GM12801 (cell line): ENCODE data around the gene PRSS22.

Experiments
- TF ChIP-seq, protein P1 (sequence below): IDR thresholded peaks from one replicate; pipeline ENCODE4 v1.5.1; 2011; ENCODE audit warnings: control low read depth; ENCODE audit not compliant: insufficient read length; ENCODE audit errors: extremely low read depth

Gene PRSS22

DNA sequence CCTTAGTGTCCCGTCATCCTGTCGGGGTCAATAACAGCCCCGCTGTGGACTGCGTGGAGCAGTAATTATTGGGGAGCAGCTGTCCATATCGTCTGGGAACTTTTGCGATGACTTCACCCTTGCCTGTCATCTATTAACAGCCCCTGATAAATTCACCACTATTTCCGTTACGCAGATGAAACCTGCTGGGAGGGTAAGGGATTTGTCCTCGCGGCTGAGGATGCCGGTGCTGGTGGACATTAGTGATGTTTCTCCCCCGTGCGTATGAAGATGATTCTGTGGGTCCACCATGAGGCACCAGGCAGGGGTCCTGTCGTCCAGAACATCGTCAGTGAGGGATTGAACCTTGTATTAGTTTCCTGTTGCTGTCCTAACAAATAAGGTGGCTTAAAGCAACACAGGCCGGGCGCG, 26.1 kb upstream of the PRSS22 start:
- TF ChIP-seq, protein P1, sequence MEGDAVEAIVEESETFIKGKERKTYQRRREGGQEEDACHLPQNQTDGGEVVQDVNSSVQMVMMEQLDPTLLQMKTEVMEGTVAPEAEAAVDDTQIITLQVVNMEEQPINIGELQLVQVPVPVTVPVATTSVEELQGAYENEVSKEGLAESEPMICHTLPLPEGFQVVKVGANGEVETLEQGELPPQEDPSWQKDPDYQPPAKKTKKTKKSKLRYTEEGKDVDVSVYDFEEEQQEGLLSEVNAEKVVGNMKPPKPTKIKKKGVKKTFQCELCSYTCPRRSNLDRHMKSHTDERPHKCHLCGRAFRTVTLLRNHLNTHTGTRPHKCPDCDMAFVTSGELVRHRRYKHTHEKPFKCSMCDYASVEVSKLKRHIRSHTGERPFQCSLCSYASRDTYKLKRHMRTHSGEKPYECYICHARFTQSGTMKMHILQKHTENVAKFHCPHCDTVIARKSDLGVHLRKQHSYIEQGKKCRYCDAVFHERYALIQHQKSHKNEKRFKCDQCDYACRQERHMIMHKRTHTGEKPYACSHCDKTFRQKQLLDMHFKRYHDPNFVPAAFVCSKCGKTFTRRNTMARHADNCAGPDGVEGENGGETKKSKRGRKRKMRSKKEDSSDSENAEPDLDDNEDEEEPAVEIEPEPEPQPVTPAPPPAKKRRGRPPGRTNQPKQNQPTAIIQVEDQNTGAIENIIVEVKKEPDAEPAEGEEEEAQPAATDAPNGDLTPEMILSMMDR: no peak

- TF ChIP-seq, protein P1: no peak
These were observed 25.5 kb upstream of the PRSS22 start for GRCh38 chr16:2883458-2883908.

GRCh38 chr16:2882650-2883457, 24.9 kb upstream of the PRSS22 start, which contains the start of gene FLYWCH2:
FLYWCH2 (plus strand) TSS chr16:2883215; CDS start chr16:2896450, 13,235 bp downstream.
- TF ChIP-seq, protein P1: no peak

DNA sequence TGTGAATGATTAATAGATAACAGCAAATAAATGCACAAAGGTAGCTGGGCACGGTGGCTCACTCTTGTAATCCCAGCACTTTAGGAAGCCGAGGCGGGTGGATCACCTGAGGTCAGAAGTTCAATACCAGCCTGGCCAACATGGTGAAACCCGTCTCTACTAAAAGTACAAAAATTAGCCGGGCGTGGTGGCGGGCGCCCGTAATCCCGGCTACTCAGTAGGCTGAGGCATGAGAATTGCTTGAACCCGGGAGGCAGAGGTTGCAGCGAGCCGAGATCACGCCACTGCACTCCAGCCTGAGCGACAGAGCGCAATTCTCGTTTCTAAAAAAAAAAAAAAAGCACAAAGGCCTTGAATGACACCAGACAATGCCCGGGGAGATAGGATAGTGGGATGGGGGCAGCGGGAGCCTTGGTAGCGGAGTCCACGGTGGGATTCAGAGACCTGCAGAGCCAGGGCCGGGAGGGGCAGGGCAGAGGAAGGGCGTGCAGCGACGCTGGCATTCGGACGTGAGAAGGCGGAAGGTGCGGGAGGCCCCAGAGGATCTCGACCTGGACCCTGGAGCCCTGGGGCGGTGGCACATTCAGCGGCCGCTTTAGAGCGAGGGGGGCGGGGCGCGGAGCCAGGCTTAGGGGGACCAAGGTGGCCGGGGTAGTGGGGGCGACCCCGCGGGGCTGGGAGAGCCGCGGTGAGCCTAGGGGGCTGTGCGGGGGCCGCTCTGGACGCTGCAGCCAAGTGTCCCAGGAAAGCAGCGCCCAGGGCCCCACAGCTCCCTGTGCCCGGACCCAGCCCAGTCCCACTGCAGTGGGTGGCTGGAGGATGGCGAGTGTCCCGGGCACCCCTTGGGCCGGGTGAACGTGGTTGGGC, 24.0 kb upstream of the PRSS22 start:
- TF ChIP-seq, protein P1: no peak

GRCh38 chr16:2879854-2880508, 22.0 kb upstream of the PRSS22 start:
- TF ChIP-seq, protein P1: no peak

- TF ChIP-seq, protein P1: no peak
These were observed 17.0 kb upstream of the PRSS22 start for GRCh38 chr16:2874912-2875362.
